ENCODE measurements around the gene KRTAP12-2. TPM values are rescaled to one million over a fixed set of nuclear protein-coding genes. Genes with fewer than 3 reads are reported as not detected.

Gene KRTAP12-2
- total and polyA plus RNA-seq, 10 of the 15 experiments (the other 5 are each of a cell fraction or from before 2014, with no cell fraction given): not detected

- Histone ChIP-seq H2AFZ (ENCODE audit: control insufficient read depth, low read depth, low read length) (no peak overlapping the region), H3K9me3 (replicated peaks; ENCODE audit: control insufficient read depth, insufficient read depth, low read length) (peaks cover 6% of the 10 kb centered on the region; the same call in 1 of the 3 replicates), H3K9ac (ENCODE audit: control insufficient read depth, insufficient read depth, low read length) (no peak overlapping the region), H3K4me2 (ENCODE audit: control insufficient read depth, insufficient read depth) (no peak overlapping the region), H3K27me3 (replicated peaks in 1 of 2; ENCODE audit: control insufficient read depth in 2 of 2, insufficient read depth in 2 of 2, low read length in 1 of 2) (peaks cover 12 to 18% of the 10 kb centered on the region in 2 experiments; a peak in 3 of 4 replicates), H3K27ac (ENCODE audit: control insufficient read depth, insufficient read depth) (no peak overlapping the region), H3K36me3 (ENCODE audit: control insufficient read depth in 2 of 2, insufficient read depth in 2 of 2, low read length in 1 of 2) (no peaks in the 10 kb centered on the region), H3K4me1 (ENCODE audit: control insufficient read depth, insufficient read depth, low read length) (no peaks in the 10 kb centered on the region), H3K4me3 (no peak overlapping the region), H3K79me2 (ENCODE audit: control insufficient read depth, insufficient read depth, low read length) (no peaks in the 10 kb centered on the region), H4K20me1 (ENCODE audit: control insufficient read depth, insufficient read depth) (no peaks in the 10 kb centered on the region)
- intact Hi-C loops (cut with micrococcal nuclease; ENCODE audit: unreplicated experiment) (no loop called here), in situ Hi-C loops (cut with MboI) (no loop called here)
- WGBS (ENCODE audit: insufficient coverage, insufficient replicate concordance, low lambda C conversion rate, missing lambda C conversion rate): 2% methylated on average over 42 of the region's 45 CpGs
- FAIRE-seq (no peak), DNase-seq (ENCODE audit: low read depth, low spot score) (no peak), ATAC-seq (no peak)
- no peak for TF ChIP-seq ZSCAN29 (IDR thresholded peaks at IDR 0.05)
- no peak for TF ChIP-seq SMAD5 (IDR thresholded peaks at IDR 0.05; ENCODE audit: low read depth)
- TF ChIP-seq EZH2 (IDR thresholded peaks at IDR 0.05; ENCODE audit: borderline replicate concordance, control insufficient read depth, low read depth, low read length): no peak
- TF ChIP-seq CREB1 (IDR thresholded peaks at IDR 0.05; ENCODE audit: low read depth): no peak
- TF ChIP-seq SUZ12 (IDR thresholded peaks at IDR 0.05; ENCODE audit: unreplicated experiment): no peak
- TF ChIP-seq SIN3A (IDR thresholded peaks at IDR 0.05; ENCODE audit: low read depth, low read length): no peak
- TF ChIP-seq NRF1 (conservative IDR thresholded peaks at IDR 0.05; ENCODE audit: low read depth, low read length): no peak
- TF ChIP-seq NFYA (IDR thresholded peaks at IDR 0.05; ENCODE audit: borderline replicate concordance, low read depth, low read length): no peak
- no peak for TF ChIP-seq ZNF207 (IDR thresholded peaks at IDR 0.05; ENCODE audit: borderline replicate concordance)
- TF ChIP-seq ZBTB4 (CRISPR knock-in tag; IDR thresholded peaks at IDR 0.05): no peak
- TF ChIP-seq, protein P1, sequence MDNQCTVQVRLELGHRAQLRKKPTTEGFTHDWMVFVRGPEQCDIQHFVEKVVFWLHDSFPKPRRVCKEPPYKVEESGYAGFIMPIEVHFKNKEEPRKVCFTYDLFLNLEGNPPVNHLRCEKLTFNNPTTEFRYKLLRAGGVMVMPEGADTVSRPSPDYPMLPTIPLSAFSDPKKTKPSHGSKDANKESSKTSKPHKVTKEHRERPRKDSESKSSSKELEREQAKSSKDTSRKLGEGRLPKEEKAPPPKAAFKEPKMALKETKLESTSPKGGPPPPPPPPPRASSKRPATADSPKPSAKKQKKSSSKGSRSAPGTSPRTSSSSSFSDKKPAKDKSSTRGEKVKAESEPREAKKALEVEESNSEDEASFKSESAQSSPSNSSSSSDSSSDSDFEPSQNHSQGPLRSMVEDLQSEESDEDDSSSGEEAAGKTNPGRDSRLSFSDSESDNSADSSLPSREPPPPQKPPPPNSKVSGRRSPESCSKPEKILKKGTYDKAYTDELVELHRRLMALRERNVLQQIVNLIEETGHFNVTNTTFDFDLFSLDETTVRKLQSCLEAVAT (IDR thresholded peaks at IDR 0.05): no peak
- no peak for TF ChIP-seq TARDBP (IDR thresholded peaks at IDR 0.05; ENCODE audit: borderline replicate concordance)
- POLR2A ChIA-PET: no interaction called here
- SMC1A ChIA-PET (ENCODE audit: uncharacterized antibody, unreplicated experiment): no interaction called here
- RAD21 ChIA-PET (ENCODE audit: unreplicated experiment): no interaction called here
- CTCF ChIA-PET: no interaction called here
- BruUV-seq (replicated peaks): no TSS peak
Measured at GRCh38 chr21:44709426-44710293, 42.9 kb upstream of the KRTAP12-2 start.
